ENCODE measurements around the gene SMC1A. TPM values are rescaled to one million over a fixed set of nuclear protein-coding genes. Genes with fewer than 3 reads are reported as not detected.

Gene SMC1A
- total and polyA plus RNA-seq, 5 donors, result 9.4 to 50.3 (median 48.2) TPM

- H3K27me3 ChIP-seq (ENCODE audit: control insufficient read depth, insufficient read depth), result no peaks in the 10 kb centered on the region
- WGBS, result 48% methylated on average over 2 of the region's 2 CpGs
- no peaks in the 10 kb centered on the region for H3K9me3 ChIP-seq (ENCODE audit: control insufficient read depth, low read length)
- intact Hi-C loops (cut with DNase I), result no loop called here
- DNase-seq (no peak), ATAC-seq (no peak)
- H3K4me3 ChIP-seq (ENCODE audit: low read length), result no peak overlapping the region
- no peak overlapping the region for H3K27ac ChIP-seq (ENCODE audit: low read length)
- H3K4me1 ChIP-seq (ENCODE audit: control insufficient read depth, insufficient read depth, low read length), result no peaks in the 10 kb centered on the region
Observed at GRCh38 chrX:53347948-53348347, 74.5 kb downstream of the SMC1A start.

- Histone ChIP-seq H3K27me3 (ENCODE audit: control insufficient read depth, insufficient read depth) (no peaks in the 10 kb centered on the region), H3K9me3 (ENCODE audit: control insufficient read depth, low read length) (no peaks in the 10 kb centered on the region), H3K4me3 (ENCODE audit: low read length) (no peak overlapping the region), H3K4me1 (ENCODE audit: control insufficient read depth, insufficient read depth, low read length) (no peaks in the 10 kb centered on the region), H3K27ac (ENCODE audit: low read length) (no peak overlapping the region)
- intact Hi-C loops (cut with DNase I), result no loop called here
- DNase-seq, result no peak
- ATAC-seq, result no peak
- WGBS, result 81% methylated on average over 12 of the region's 12 CpGs
Observed at GRCh38 chrX:53340852-53341645, 81.4 kb downstream of the SMC1A start.

GRCh38 chrX:53337101-53337500 is 85.4 kb downstream of the SMC1A start:
- no peaks in the 10 kb centered on the region for H3K9me3 ChIP-seq (ENCODE audit: control insufficient read depth, low read length)
- no peaks in the 10 kb centered on the region for H3K27me3 ChIP-seq (ENCODE audit: control insufficient read depth, insufficient read depth)
- WGBS, result 87% methylated on average over 10 of the region's 10 CpGs
- ATAC-seq (no peak), DNase-seq (no peak)
- intact Hi-C loops (cut with DNase I), result no loop called here
- no peak overlapping the region for H3K27ac ChIP-seq (ENCODE audit: low read length)
- no peaks in the 10 kb centered on the region for H3K4me1 ChIP-seq (ENCODE audit: control insufficient read depth, insufficient read depth, low read length)
- no peak overlapping the region for H3K4me3 ChIP-seq (ENCODE audit: low read length)

GRCh38 chrX:53333853-53334252 is 88.6 kb downstream of the SMC1A start:
- intact Hi-C loops (cut with DNase I), result no loop called here
- Histone ChIP-seq H3K27ac (ENCODE audit: low read length) (no peak overlapping the region), H3K9me3 (ENCODE audit: control insufficient read depth, low read length) (no peaks in the 10 kb centered on the region), H3K4me3 (ENCODE audit: low read length) (no peak overlapping the region), H3K27me3 (ENCODE audit: control insufficient read depth, insufficient read depth) (no peaks in the 10 kb centered on the region), H3K4me1 (ENCODE audit: control insufficient read depth, insufficient read depth, low read length) (no peaks in the 10 kb centered on the region)
- no peak for ATAC-seq
- WGBS, result 83% methylated on average over 3 of the region's 3 CpGs
- no peak for DNase-seq

- Histone ChIP-seq H3K27me3 (ENCODE audit: control insufficient read depth, insufficient read depth) (no peaks in the 10 kb centered on the region), H3K9me3 (ENCODE audit: control insufficient read depth, low read length) (no peaks in the 10 kb centered on the region), H3K4me1 (ENCODE audit: control insufficient read depth, insufficient read depth, low read length) (no peaks in the 10 kb centered on the region), H3K27ac (ENCODE audit: low read length) (no peak overlapping the region), H3K4me3 (ENCODE audit: low read length) (no peak overlapping the region)
- intact Hi-C loops (cut with DNase I), result no loop called here
- 39% methylated on average over 5 of the region's 5 CpGs for WGBS
- DNase-seq, result no peak
- no peak for ATAC-seq
Observed at GRCh38 chrX:53332204-53332603, 90.2 kb downstream of the SMC1A start.

- Histone ChIP-seq H3K9me3 (ENCODE audit: control insufficient read depth, low read length) (no peaks in the 10 kb centered on the region), H3K27ac (ENCODE audit: low read length) (no peak overlapping the region), H3K27me3 (ENCODE audit: control insufficient read depth, insufficient read depth) (no peaks in the 10 kb centered on the region), H3K4me3 (ENCODE audit: low read length) (no peak overlapping the region), H3K4me1 (ENCODE audit: control insufficient read depth, insufficient read depth, low read length) (no peaks in the 10 kb centered on the region)
- WGBS, result 78% methylated on average over 10 of the region's 10 CpGs
- intact Hi-C loops (cut with DNase I), result no loop called here
- ATAC-seq (no peak), DNase-seq (no peak)
Observed at GRCh38 chrX:53330331-53330730, 92.1 kb downstream of the SMC1A start.

- Histone ChIP-seq H3K9me3 (ENCODE audit: control insufficient read depth, low read length) (no peaks in the 10 kb centered on the region), H3K27me3 (ENCODE audit: control insufficient read depth, insufficient read depth) (no peaks in the 10 kb centered on the region), H3K4me3 (ENCODE audit: low read length) (no peak overlapping the region), H3K27ac (ENCODE audit: low read length) (no peak overlapping the region), H3K4me1 (ENCODE audit: control insufficient read depth, insufficient read depth, low read length) (no peaks in the 10 kb centered on the region)
- ATAC-seq (no peak), DNase-seq (no peak)
- WGBS, result 95% methylated on average over 1 of the region's 1 CpG
- intact Hi-C loops (cut with DNase I), result no loop called here
Observed at GRCh38 chrX:53324803-53325202, 97.7 kb downstream of the SMC1A start.

Small RNAs within 50 kb of the gene (microRNA-seq; reads per million reads assigned to microRNA genes)
- 0 reads per million in 2 donors for gene MIR6857

Other genes starting within 250 kb of the SMC1A start
- 10 to 100 TPM; 37.8 to 61.6 (median 47.7) TPM for gene KDM5C, start 197.4 kb downstream of the SMC1A start, total RNA-seq
- 23.4 TPM for gene KDM5C, start 197.4 kb downstream of the SMC1A start, polyA plus RNA-seq
- 10 to 100 TPM; 11.6 to 15.3 (median 14.6) TPM for gene IQSEC2, start 141.1 kb downstream of the SMC1A start, total RNA-seq
- gene IQSEC2, start 141.1 kb downstream of the SMC1A start, polyA plus RNA-seq, result 15.1 TPM
- gene RIBC1, start 219 bp upstream of the SMC1A start, total RNA-seq, result 1 to 10 TPM in 1 of 4 donors, under 1 TPM in 3; 0.67 to 1.8 (median 0.83) TPM
- 1.1 TPM for gene RIBC1, start 219 bp upstream of the SMC1A start, polyA plus RNA-seq
- 100 to 1,000 TPM in 2 of 4 donors, 10 to 100 TPM in 2; 89.3 to 113 (median 106) TPM for gene HSD17B10, start 11.7 kb upstream of the SMC1A start, total RNA-seq
- 107 TPM for gene HSD17B10, start 11.7 kb upstream of the SMC1A start, polyA plus RNA-seq